Fibroblast of lung (primary cell): ENCODE measurements around the gene SERPINB13. TPM values are rescaled to one million over a fixed set of nuclear protein-coding genes. Genes with fewer than 3 reads are reported as not detected.

Experiments used
- DNase-seq, 2 donors: peaks; one replicate each; pipeline versions ENCODE4 v3.0.0 to v3.0.0-alpha.2; 2010; ENCODE audit warnings: low read depth in 2 of 2
- H2AFZ ChIP-seq: 2 replicates; pipeline ENCODE4 v1.5.1; 2012; ENCODE audit warnings: low read length, control low read depth, inconsistent platforms
- H3K27ac ChIP-seq: 2 replicates; pipeline ENCODE4 v1.5.1; 2011; ENCODE audit warnings: low read length, control low read depth; ENCODE audit not compliant: insufficient read depth
- H3K27me3 ChIP-seq: 2 replicates; pipeline ENCODE4 v1.5.1; 2011; ENCODE audit warnings: mild to moderate bottlenecking, low read length; ENCODE audit not compliant: control insufficient read depth, insufficient read depth
- H3K36me3 ChIP-seq: 2 replicates; pipeline ENCODE4 v1.5.1; 2011; ENCODE audit warnings: low read length; ENCODE audit not compliant: control insufficient read depth, insufficient read depth
- H3K4me1 ChIP-seq: 2 replicates; pipeline ENCODE4 v1.5.1; 2011; ENCODE audit warnings: low read length; ENCODE audit not compliant: control insufficient read depth, insufficient read depth; ENCODE audit errors: extremely low read depth
- H3K4me2 ChIP-seq: 2 replicates; pipeline ENCODE4 v1.5.1; 2011; ENCODE audit warnings: low read length, control low read depth; ENCODE audit not compliant: insufficient read depth; ENCODE audit errors: extremely low read depth
- H3K4me3 ChIP-seq, 4 experiments: fragments of 200-600 bp in 1 of 4; sonication (generic) in 1 of 4; replicated peaks in 1 of 4; 2 replicates each; pipeline ENCODE4 v1.5.1; 2011 to 2016; ENCODE audit warnings: low read length in 4 of 4, low read depth in 3 of 4, mild to moderate bottlenecking in 3 of 4, control low read depth in 2 of 4, inconsistent platforms in 1 of 4, mixed read lengths in 1 of 4; ENCODE audit not compliant: insufficient read depth in 1 of 4; ENCODE audit errors: control extremely low read depth in 1 of 4
- H3K79me2 ChIP-seq: 2 replicates; pipeline ENCODE4 v1.5.1; 2012; ENCODE audit warnings: mild to moderate bottlenecking, low read length, inconsistent platforms; ENCODE audit not compliant: control insufficient read depth, insufficient read depth
- H3K9ac ChIP-seq: 2 replicates; pipeline ENCODE4 v1.5.1; 2011; ENCODE audit warnings: mild to moderate bottlenecking, low read length, control low read depth; ENCODE audit not compliant: insufficient read depth
- H3K9me3 ChIP-seq: 2 replicates; pipeline ENCODE4 v1.5.1; 2012; ENCODE audit warnings: low read depth, low read length; ENCODE audit not compliant: control insufficient read depth, insufficient read depth
- H4K20me1 ChIP-seq: 2 replicates; pipeline ENCODE4 v1.5.1; 2011; ENCODE audit warnings: low read length; ENCODE audit not compliant: control insufficient read depth, insufficient read depth; ENCODE audit errors: extremely low read depth
- EZH2 ChIP-seq: IDR thresholded peaks from 2 replicates; pipeline ENCODE4 v1.5.1; 2012; ENCODE audit warnings: low read length, control low read depth, mild to moderate bottlenecking; ENCODE audit errors: missing control alignments
- polyA plus RNA-seq, 2 donors: library from polyadenylated mRNA; depleted of rRNA in 1 of 2; stranded (reverse) in 1 of 2; unstranded in 1 of 2; fragments of >200 nt; gene quantifications; 2 replicates each; pipeline ENCODE4 v1.2.1, GENCODE V29; 2011 to 2012; ENCODE audit warnings: missing spikeins in 1 of 2
- total RNA-seq: library from RNA; depleted of rRNA; stranded (reverse); fragments of >200 nt; gene quantifications from 2 replicates; pipeline ENCODE4 v1.2.1, GENCODE V29; 2014
- TF ChIP-seq, protein P1 (sequence below), 2 donors: IDR thresholded peaks in 1 of 2; conservative IDR thresholded peaks in 1 of 2; 1 replicate in 1 of 2; 2 replicates in 1 of 2; pipeline ENCODE4 v1.5.1; 2011 to 2012; ENCODE audit warnings: low read length in 2 of 2, control low read depth in 1 of 2, inconsistent platforms in 1 of 2, low read depth in 1 of 2, mild to moderate bottlenecking in 1 of 2

SERPINB13 gene
- total and polyA plus RNA-seq, 2 donors (not counting 1 experiment from before 2014, with no cell fraction given), result not detected

DNA sequence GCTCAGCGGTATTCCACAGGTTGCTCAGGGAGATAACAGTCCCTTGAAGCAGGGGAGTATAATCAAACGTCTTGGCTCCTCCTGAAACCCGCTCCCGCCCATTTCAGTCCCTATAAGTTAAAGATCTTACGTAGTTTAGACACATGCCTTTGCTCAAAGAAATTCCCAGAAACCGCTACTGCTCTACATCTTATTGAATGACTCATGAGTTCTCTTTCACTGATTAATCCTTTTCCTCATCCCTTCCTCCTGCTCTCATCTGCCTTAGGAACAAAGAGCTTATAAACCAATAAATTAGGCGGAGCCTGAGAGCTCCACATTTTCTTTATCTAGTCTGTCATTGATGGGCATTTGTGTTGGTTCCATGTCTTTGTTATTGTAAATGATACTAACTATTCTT lies 61.1 kb downstream of the SERPINB13 start:
- peak in 1 of 2 donors; percentile 34 for DNase-seq
- no peaks in the 10 kb centered on the region for H3K27me3 ChIP-seq
- no peaks in the 10 kb centered on the region for H3K79me2 ChIP-seq
- H3K4me1 ChIP-seq, result no peaks in the 10 kb centered on the region
- no peak overlapping the region for H3K27ac ChIP-seq
- H4K20me1 ChIP-seq, result no peaks in the 10 kb centered on the region
- no peak overlapping the region for H3K4me3 ChIP-seq
- no peak for TF ChIP-seq EZH2
- TF ChIP-seq, protein P1, sequence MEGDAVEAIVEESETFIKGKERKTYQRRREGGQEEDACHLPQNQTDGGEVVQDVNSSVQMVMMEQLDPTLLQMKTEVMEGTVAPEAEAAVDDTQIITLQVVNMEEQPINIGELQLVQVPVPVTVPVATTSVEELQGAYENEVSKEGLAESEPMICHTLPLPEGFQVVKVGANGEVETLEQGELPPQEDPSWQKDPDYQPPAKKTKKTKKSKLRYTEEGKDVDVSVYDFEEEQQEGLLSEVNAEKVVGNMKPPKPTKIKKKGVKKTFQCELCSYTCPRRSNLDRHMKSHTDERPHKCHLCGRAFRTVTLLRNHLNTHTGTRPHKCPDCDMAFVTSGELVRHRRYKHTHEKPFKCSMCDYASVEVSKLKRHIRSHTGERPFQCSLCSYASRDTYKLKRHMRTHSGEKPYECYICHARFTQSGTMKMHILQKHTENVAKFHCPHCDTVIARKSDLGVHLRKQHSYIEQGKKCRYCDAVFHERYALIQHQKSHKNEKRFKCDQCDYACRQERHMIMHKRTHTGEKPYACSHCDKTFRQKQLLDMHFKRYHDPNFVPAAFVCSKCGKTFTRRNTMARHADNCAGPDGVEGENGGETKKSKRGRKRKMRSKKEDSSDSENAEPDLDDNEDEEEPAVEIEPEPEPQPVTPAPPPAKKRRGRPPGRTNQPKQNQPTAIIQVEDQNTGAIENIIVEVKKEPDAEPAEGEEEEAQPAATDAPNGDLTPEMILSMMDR (conservative IDR thresholded peaks at IDR 0.05 in 1 of 2, IDR thresholded peaks at IDR 0.05 in 1 of 2; ENCODE audit: low read depth in 1 of 2, low read length in 2 of 2), result no peak
- H3K9me3 ChIP-seq, result no peaks in the 10 kb centered on the region
- no peaks in the 10 kb centered on the region for H3K36me3 ChIP-seq
- H3K4me2 ChIP-seq, result no peak overlapping the region
- H2AFZ ChIP-seq, result no peak overlapping the region
- H3K9ac ChIP-seq, result no peak overlapping the region

Other genes starting within 250 kb of the SERPINB13 start
- 42.6 and 43.3 TPM in 2 replicates for gene KDSR, start 220.1 kb upstream of the SERPINB13 start, total RNA-seq
- gene KDSR, start 220.1 kb upstream of the SERPINB13 start, polyA plus RNA-seq, result 54.1 and 61.8 TPM in 2 replicates
- 48.0 and 52.0 TPM in 2 replicates for gene VPS4B, start 164.9 kb upstream of the SERPINB13 start, total RNA-seq
- gene VPS4B, start 164.9 kb upstream of the SERPINB13 start, polyA plus RNA-seq, result 31.9 and 38.0 TPM in 2 replicates
- not detected in 2 replicates for gene SERPINB5, start 110.4 kb upstream of the SERPINB13 start, total RNA-seq
- gene SERPINB5, start 110.4 kb upstream of the SERPINB13 start, polyA plus RNA-seq, result 0.02 and 0.05 TPM in 2 replicates
- not detected in 2 replicates for gene SERPINB12, start 45.0 kb upstream of the SERPINB13 start, total RNA-seq
- 0.07 TPM in 1 of 2 replicates, not detected in the other for gene SERPINB12, start 45.0 kb upstream of the SERPINB13 start, polyA plus RNA-seq
- not detected in 2 replicates for gene SERPINB4, start 56.9 kb downstream of the SERPINB13 start, total RNA-seq
- not detected in 2 replicates for gene SERPINB4, start 56.9 kb downstream of the SERPINB13 start, polyA plus RNA-seq
- not detected in 2 replicates for gene SERPINB3, start 74.5 kb downstream of the SERPINB13 start, total RNA-seq
- gene SERPINB3, start 74.5 kb downstream of the SERPINB13 start, polyA plus RNA-seq, result not detected in 2 replicates
- not detected in 2 replicates for gene SERPINB11, start 115.6 kb downstream of the SERPINB13 start, total RNA-seq
- gene SERPINB11, start 115.6 kb downstream of the SERPINB13 start, polyA plus RNA-seq, result not detected in 2 replicates
- 1.0 and 3.0 TPM in 2 replicates for gene SERPINB7, start 188.1 kb downstream of the SERPINB13 start, total RNA-seq
- gene SERPINB7, start 188.1 kb downstream of the SERPINB13 start, polyA plus RNA-seq, result 6.7 and 15.6 TPM in 2 replicates